ENCODE results near the gene MAT2A.
"Not testable (repeated sequence)": the region's sequence is repeated elsewhere in the genome, so short reads cannot be mapped to it uniquely, and the experiment has no call there.

MAT2A gene

GRCh38 chr2:85523903-85524335 is 15.0 kb upstream of the MAT2A start:
- DNase-seq (ENCODE audit: low read depth in 4 of 4, low spot score in 1 of 4): no peak

DNA sequence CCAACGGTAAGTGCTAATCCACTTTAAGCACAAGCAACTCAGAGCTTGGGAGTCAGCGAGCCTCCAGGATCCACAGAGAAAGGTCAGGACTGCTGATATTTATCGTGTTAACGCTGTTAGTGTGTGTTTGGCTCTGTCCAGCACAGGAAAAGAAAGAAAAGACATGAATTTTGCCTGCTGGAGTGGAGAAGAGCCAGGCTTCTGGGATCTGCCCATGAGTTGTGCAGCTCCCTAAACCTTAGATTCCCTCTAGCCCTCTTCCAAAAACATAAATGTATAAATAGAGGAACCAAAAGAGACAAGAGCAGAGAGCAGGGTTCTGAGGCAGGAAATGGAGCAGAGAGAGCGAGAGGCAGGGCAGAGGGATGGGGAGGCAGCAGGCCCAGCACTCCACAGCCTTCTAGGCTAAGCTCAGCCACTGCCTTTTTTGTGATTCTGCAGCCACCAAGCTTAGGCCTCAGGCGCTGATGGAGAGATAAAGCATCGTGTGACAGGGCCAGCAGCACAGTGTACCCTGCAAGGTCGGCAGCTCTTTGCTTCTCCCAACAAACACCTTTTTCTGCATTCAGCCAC is 14.5 kb upstream of the MAT2A start:
- no peak for DNase-seq (ENCODE audit: low read depth in 4 of 4, low spot score in 1 of 4)

GRCh38 chr2:85525029-85525428 is 13.9 kb upstream of the MAT2A start:
- DNase-seq (ENCODE audit: low read depth in 4 of 4, low spot score in 1 of 4): no peak

DNA sequence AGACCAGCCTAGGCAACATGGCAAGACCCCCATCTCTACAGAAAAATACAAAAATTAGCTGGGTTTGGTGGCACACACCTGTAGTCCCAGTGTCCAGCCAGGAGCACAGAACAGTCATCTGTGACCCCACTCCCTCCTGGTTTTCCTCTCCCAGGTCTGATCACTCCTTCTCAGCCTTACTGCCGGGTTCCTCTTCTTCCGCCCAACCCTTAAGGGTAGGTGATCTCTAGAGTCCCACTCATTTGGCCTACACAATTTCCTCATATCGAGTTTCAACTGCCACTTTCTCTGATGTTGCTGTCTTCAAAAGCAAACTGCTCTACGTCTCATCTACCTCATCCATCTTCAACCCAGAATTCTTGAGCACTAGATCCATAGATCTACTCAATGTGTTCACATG is 13.4 kb upstream of the MAT2A start:
- no peak for DNase-seq (ENCODE audit: low read depth in 4 of 4, low spot score in 1 of 4)

DNA sequence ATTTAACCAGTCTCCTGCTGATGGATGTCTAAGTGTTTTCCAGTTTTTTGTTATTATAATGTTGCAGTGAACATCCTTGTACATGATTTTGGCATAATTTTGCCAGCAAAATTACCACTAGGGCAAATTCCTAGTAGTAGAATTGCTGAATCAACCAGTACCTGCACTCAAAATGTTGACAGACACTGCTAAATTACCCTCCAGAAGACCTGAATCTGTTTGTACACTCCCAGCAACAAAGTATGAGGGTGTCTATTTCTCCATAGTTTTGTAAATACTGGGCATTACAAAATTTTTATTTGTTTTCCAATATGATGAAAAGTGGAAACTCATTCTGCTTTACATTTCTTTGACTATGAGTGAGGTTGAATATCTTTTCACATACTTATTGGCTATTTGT is 11.2 kb upstream of the MAT2A start:
- no peak for DNase-seq (ENCODE audit: low read depth in 4 of 4, low spot score in 1 of 4)

GRCh38 chr2:85528355-85528754 is 10.6 kb upstream of the MAT2A start:
- DNase-seq (ENCODE audit: low read depth in 4 of 4, low spot score in 1 of 4): no peak

DNA sequence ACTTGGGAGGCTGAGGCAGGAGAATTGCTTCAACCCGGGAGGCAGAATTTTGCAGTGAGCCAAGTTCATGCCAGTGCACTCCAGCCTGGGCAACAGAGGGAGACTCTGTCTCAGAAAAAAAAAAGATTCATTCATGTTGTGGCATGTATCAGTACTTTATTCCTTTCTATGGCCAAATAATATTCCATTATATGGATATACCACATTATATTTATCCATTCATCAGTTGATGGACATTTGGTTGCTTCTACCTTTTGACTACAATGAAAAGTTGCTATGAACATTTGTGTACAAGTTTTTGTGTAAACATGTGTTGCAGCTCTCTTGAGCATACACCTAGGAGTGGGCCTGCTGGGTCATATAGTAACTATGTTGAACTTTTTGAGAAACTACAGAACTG is 9.2 kb upstream of the MAT2A start:
- DNase-seq (ENCODE audit: low read depth in 4 of 4, low spot score in 1 of 4): no peak

DNA sequence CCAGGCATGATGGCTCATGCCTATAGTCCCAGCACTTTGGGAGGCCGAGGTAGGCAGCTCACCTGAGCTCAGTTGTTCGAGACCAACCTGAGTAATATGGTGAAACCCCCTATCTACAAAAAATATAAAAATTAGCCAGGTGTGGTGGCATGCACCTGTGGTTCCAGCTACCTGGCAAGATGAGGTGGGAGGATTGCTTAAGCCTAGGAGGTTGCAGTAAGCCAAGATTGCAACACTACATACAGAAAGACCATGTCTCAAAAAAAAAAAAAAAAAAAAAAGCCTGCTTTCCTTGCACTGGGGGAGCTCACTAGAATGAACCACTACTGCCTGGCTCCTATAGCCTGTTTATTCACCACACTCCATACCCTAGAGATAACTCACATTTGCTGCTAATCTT is 7.4 kb upstream of the MAT2A start:
- DNase-seq (ENCODE audit: low read depth in 4 of 4, low spot score in 1 of 4): no peak

DNA sequence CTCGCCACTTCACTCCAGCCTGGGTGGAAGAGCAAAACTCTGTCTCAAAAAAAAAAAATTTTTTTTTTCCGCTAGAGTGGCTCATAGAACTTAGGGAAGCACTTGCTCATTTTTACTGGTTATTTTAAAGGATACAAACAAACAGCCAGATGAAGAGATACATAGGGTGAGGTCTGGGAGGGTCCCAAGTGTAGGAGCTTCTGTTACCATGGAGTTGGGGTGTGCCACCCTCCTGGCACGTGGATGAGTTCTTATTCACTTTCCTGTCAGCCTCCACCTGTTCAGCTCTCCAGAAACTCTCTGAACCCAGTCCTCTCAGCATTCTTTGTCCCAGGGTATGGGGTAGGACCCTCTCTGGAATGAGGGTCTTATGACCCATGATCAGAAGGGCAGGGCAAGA is 4.9 kb upstream of the MAT2A start:
- no peak for DNase-seq (ENCODE audit: low read depth in 4 of 4, low spot score in 1 of 4)

DNA sequence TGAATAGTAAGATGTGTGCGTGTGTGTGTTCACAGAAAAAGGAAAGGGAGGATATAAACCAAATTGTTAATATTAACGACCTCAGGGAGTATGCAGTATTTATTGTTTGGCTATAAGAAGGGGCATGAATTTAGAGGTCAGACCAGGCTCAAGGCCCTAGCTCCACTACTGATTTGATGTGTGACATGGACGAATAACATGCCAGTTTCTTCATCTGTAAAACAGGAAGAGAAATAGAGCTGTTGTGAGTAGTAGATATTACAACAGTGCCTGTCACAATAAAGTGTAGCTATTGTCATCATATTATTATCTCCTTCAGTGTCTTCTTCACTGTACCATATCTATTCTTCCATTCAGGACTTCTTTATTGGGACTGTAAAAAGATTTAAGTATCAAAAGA is 4.1 kb upstream of the MAT2A start:
- DNase-seq (ENCODE audit: low read depth in 4 of 4, low spot score in 1 of 4): no peak

- DNase-seq (ENCODE audit: low read depth in 4 of 4, low spot score in 1 of 4): no peak
Measured at GRCh38 chr2:85536479-85536878, 2.5 kb upstream of the MAT2A start.

DNA sequence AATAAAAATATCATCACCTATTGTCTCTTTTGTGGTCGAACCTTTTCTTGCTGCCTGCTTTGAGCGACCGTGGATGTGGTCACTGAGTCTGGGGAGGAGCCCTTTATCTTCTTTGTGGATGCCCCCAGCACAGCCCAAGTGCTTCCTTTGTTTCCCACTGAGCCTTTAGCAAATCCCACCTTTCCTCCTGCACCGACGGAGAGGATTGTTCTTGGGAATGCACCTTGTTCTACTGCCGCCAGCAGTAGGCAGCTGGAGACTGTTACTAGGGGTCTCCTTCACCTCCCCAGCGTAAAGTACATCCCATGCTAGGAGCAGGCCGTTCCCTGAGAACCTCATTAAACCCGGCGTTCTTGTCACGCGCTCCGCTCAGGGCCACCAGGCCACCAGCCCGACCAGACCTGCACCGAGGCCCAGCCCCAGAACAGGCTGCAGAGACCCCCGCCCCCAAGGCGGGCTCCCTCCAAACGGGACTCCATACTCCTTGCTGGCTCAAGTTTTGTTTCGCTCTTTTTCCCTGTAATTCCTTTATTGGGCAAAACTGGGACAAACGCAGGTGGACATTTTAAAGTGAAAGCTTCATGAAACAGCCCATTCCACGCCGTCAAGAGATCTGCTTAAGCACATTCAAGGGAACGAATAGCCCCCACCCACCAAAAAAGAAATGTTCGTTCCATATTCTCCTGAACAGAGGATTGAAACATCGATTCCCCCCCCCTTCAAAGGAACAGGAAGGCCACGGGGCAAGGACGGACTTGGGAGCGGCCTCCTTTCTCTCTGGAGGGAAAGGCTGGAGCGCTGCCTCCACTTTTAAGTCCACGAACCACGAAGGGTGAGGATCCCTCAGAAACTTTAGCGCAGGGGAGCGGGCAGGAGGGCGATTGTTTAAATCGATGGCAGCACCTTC is 1.1 kb upstream of the MAT2A start:
- peak in 1 of 4 experiments; percentile 26 for DNase-seq (ENCODE audit: low read depth in 4 of 4, low spot score in 1 of 4)

GRCh38 chr2:85539361-85540132 is 579 bp downstream of the MAT2A start:
- DNase-seq (ENCODE audit: low read depth in 4 of 4, low spot score in 1 of 4): peak; percentile 50 to 70 (median 59)

DNA sequence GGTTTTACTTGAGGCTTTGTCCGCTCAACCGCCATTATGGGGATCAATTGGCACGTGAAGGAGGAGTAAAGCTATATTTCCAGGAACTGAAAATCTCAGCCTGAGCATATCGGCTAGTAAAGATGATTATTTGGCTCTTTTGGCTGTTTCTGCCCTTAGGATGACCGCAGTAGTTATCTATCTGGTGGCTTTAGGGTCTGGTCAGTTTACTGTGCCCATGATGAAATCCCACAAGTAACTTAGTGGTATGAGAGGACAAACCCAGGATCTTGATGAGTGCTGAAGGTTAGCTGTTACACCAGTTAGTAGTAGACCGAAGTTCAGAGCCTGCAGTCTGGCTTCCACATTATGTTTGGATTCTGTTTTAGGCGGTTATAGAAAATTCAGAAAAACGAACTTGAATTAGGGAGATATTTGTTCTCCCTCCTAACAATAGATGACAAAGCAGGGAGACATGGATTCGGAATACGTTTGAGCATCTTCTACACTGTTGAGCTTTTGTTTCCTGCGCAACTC is 1.2 kb downstream of the MAT2A start:
- no peak for DNase-seq (ENCODE audit: low read depth in 4 of 4, low spot score in 1 of 4)

DNA sequence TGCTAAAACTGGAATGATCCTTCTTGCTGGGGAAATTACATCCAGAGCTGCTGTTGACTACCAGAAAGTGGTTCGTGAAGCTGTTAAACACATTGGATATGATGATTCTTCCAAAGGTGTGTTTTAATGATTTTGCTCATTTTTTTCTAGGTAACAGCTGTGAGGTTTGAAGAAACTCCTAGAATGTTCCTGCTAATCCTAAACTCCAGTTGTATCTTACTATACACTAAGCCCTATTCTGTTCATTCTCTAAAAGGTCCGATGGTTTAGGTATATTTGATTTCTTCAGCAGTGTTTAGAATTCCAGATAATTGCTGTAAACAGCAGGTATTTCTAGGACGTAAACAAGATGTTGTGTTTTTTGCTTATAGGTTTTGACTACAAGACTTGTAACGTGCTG is 2.3 kb downstream of the MAT2A start:
- no peak for DNase-seq (ENCODE audit: low read depth in 4 of 4, low spot score in 1 of 4)

DNA sequence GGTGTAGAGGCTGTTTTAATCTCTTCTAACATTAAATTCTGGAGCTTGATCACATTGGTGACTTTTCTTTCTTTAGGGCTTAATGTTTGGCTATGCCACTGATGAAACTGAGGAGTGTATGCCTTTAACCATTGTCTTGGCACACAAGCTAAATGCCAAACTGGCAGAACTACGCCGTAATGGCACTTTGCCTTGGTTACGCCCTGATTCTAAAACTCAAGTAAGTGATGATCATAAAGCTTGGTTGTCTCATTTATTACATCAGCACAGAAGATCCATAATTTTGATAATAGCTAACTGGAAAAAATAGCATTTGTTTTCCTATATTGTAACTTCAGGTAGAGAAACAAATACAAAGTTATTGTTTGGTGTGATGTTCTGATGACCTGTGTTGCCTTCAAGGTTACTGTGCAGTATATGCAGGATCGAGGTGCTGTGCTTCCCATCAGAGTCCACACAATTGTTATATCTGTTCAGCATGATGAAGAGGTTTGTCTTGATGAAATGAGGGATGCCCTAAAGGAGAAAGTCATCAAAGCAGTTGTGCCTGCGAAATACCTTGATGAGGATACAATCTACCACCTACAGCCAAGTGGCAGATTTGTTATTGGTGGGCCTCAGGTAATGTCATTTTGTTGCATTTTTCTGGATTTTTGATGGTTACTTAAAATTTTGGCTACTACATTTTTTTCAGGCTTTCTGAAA is 2.9 kb downstream of the MAT2A start:
- no peak for DNase-seq (ENCODE audit: low read depth in 4 of 4, low spot score in 1 of 4)

- no peak for DNase-seq (ENCODE audit: low read depth in 4 of 4, low spot score in 1 of 4)
Measured at GRCh38 chr2:85542777-85543176, 3.8 kb downstream of the MAT2A start.

DNA sequence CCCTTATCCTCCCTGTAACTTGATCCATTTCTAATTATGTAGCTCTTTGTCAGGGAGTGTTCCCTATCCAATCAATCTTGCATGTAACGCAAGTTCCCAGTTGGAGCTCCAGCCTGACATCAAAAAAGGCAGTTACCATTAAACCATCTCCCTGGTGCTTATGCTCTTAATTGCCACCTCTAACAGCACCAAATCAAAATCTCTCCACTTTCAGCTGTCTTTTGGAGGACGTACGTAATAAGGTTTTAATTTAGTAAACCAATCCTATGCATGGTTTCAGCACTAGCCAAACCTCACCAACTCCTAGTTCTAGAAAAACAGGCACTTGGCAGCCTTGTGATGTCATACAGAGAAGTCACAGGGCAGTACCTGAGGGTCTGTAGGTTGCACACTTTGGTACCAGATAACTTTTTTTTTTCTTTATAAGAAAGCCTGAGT is 5.3 kb downstream of the MAT2A start:
- not testable (repeated sequence) for DNase-seq (ENCODE audit: low read depth in 4 of 4, low spot score in 1 of 4)

DNA sequence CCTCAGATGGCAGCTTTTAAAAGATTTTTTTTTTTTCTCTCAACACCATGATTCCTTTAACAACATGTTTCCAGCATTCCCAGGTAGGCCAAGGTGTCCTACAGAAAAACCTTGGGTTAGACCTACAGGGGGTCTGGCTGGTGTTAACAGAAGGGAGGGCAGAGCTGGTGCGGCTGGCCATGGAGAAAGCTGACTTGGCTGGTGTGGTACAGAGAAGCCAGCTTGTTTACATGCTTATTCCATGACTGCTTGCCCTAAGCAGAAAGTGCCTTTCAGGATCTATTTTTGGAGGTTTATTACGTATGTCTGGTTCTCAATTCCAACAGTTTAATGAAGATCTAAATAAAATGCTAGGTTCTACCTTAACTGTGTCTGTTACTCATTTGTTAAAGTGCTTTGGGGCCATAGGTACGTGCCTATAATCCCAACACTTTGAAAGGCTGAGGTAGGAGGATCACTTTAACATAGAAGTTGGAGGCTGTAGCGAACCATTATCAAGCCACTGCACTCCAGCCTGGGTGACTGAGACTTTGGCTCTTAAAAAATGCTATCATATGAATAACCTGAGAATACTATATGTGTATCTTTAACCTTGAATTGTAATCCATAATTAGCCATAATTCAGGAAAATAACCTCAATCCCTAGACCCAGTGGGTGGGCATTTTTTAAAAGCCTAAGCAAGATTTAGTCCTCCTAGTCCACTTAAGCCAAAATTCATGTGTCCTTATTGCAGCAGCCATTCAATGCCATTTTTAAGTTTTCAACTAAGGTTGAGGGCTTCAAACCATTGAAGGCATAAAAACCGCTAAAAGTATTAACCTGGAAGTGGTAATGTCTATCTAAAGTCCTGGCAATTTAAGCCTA is 6.2 kb downstream of the MAT2A start:
- not testable (repeated sequence) for DNase-seq (ENCODE audit: low read depth in 4 of 4, low spot score in 1 of 4)

DNA sequence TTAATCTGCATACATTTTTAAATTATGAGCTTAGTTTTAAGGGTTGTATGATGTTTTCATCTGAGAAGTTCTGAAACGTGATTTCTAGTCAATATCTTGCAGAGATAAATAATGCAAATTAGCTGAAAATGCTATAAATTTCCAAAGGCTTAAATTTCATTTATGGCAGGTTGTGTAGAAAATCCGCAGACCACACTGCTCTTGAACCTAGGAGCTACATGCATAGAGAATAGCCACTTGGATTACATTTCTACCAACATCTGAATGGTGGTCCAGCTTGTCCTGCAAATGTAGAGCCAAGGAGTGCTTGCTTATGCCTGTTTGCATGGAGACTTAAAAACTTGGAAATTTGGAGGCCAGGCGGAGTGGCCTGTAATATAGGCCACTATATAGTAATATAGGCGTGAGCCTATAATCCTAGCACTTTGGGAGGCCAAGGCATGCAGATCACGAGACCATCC is 6.8 kb downstream of the MAT2A start:
- no peak for DNase-seq (ENCODE audit: low read depth in 4 of 4, low spot score in 1 of 4)

Measured in stimulated activated CD4-positive, alpha-beta T cell treated with anti-CD3 and anti-CD28 coated beads, Interleukin-1b, Interleukin-23, amount 100 ng/mL, for 24 hours (primary cell).